Measurements from ENCODE around the gene PALM2AKAP2. TPM values are rescaled to one million over a fixed set of nuclear protein-coding genes. Genes with fewer than 3 reads are reported as not detected.

PALM2AKAP2 gene
- total and polyA plus RNA-seq, 9 of the 15 experiments (the other 6 are each of a cell fraction or from before 2014, with no cell fraction given) = not detected

DNA sequence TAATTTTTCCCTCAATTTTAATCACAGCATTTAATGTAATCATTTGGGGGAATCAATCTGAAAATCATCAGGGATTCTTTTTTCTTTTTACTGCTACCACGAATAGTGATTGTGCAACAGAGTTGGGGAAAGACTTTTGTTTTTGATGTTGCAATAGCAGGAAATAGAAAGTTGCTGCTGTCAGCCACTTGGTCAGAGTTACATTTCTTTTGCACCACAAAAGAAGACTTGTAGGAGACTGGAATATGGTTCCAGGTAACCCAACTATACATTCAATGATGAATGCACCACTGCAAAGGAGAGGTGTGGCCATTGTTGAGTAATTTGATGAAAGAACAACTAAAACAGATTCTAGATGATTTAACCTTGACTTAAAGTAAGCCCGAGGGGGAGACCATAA lies 46.3 kb upstream of the PALM2AKAP2 start:
- ATAC-seq = no peak
- no peaks in the 10 kb centered on the region for H3K27me3 ChIP-seq (ENCODE audit: control insufficient read depth in 2 of 2, insufficient read depth in 2 of 2, low read length in 2 of 2)
- POLR2A ChIA-PET = no interaction called here

More for the DNA sequence above, 46.3 kb upstream of the PALM2AKAP2 start:
- FAIRE-seq (no peak), DNase-seq (ENCODE audit: extremely low read depth in 1 of 4, low spot score in 3 of 4) (no peak)
- no peak overlapping the region for H3K27ac ChIP-seq (ENCODE audit: extremely low read depth, low read depth, low read length)
- no peaks in the 10 kb centered on the region for H4K20me1 ChIP-seq (replicated peaks; ENCODE audit: control insufficient read depth, insufficient read depth, low read length)
- no peaks in the 10 kb centered on the region for H3K4me1 ChIP-seq (replicated peaks in 1 of 2; ENCODE audit: control insufficient read depth in 2 of 2, insufficient read depth in 2 of 2, low read length in 2 of 2)
- H3K9ac ChIP-seq (ENCODE audit: insufficient read depth in 1 of 2, low read depth in 2 of 2, low read length in 2 of 2) = no peak overlapping the region
- H2AFZ ChIP-seq (ENCODE audit: low read depth, low read length) = no peak overlapping the region
- no peaks in the 10 kb centered on the region for H3K9me1 ChIP-seq (ENCODE audit: control insufficient read depth, insufficient read depth, low read length)
- no peak overlapping the region for H3K4me2 ChIP-seq (ENCODE audit: insufficient read depth, low read length)
- no peaks in the 10 kb centered on the region for H3K79me2 ChIP-seq (ENCODE audit: control insufficient read depth, insufficient read depth, low read length)
- H3K4me3 ChIP-seq = no peak overlapping the region
- intact Hi-C loops (cut with micrococcal nuclease) = no loop called here
- CTCF ChIA-PET (ENCODE audit: low intra/inter-chr PET ratio) = interaction anchor here (0.6 kb wide), 1 partner anchor 14 kb away, joined by 3 read pairs; no protein-coding TSS in a partner anchor
- H3K36me3 ChIP-seq (ENCODE audit: control insufficient read depth, insufficient read depth, low read length) = no peaks in the 10 kb centered on the region
- H3K9me3 ChIP-seq (replicated peaks; ENCODE audit: control insufficient read depth, insufficient read depth, low read depth, low read length) = no peaks in the 10 kb centered on the region
- no TSS peak for BruUV-seq (replicated peaks)
- in situ Hi-C loops (cut with MboI) = no loop called here
- 0% methylated on average over 2 of the region's 2 CpGs for WGBS (ENCODE audit: insufficient coverage, low coverage, missing lambda C conversion rate)
- TF ChIP-seq, protein P1, sequence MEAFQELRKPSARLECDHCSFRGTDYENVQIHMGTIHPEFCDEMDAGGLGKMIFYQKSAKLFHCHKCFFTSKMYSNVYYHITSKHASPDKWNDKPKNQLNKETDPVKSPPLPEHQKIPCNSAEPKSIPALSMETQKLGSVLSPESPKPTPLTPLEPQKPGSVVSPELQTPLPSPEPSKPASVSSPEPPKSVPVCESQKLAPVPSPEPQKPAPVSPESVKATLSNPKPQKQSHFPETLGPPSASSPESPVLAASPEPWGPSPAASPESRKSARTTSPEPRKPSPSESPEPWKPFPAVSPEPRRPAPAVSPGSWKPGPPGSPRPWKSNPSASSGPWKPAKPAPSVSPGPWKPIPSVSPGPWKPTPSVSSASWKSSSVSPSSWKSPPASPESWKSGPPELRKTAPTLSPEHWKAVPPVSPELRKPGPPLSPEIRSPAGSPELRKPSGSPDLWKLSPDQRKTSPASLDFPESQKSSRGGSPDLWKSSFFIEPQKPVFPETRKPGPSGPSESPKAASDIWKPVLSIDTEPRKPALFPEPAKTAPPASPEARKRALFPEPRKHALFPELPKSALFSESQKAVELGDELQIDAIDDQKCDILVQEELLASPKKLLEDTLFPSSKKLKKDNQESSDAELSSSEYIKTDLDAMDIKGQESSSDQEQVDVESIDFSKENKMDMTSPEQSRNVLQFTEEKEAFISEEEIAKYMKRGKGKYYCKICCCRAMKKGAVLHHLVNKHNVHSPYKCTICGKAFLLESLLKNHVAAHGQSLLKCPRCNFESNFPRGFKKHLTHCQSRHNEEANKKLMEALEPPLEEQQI (IDR thresholded peaks at IDR 0.05) = no peak
- peak; percentile 84 for TF ChIP-seq CEBPB (tag; IDR thresholded peaks at IDR 0.05)
- peak in 1 of 2 experiments; percentile 44; a peak in 1 of 4 replicates for TF ChIP-seq TRIM24 (IDR thresholded peaks at IDR 0.05)
- TF ChIP-seq, protein P2, sequence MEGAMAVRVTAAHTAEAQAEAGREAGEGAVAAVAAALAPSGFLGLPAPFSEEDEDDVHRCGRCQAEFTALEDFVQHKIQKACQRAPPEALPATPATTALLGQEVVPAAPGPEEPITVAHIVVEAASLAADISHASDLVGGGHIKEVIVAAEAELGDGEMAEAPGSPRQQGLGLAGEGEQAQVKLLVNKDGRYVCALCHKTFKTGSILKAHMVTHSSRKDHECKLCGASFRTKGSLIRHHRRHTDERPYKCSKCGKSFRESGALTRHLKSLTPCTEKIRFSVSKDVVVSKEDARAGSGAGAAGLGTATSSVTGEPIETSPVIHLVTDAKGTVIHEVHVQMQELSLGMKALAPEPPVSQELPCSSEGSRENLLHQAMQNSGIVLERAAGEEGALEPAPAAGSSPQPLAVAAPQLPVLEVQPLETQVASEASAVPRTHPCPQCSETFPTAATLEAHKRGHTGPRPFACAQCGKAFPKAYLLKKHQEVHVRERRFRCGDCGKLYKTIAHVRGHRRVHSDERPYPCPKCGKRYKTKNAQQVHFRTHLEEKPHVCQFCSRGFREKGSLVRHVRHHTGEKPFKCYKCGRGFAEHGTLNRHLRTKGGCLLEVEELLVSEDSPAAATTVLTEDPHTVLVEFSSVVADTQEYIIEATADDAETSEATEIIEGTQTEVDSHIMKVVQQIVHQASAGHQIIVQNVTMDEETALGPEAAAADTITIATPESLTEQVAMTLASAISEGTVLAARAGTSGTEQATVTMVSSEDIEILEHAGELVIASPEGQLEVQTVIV (CRISPR knock-in tag; IDR thresholded peaks at IDR 0.05; ENCODE audit: borderline replicate concordance) = no peak
- no peak for TF ChIP-seq ZKSCAN8 (CRISPR knock-in tag; IDR thresholded peaks at IDR 0.05)
- TF ChIP-seq HDAC1 (IDR thresholded peaks at IDR 0.05) = no peak
- TF ChIP-seq GTF2A2 (tag; IDR thresholded peaks at IDR 0.05) = no peak
- TF ChIP-seq ZNF695 (CRISPR knock-in tag; IDR thresholded peaks at IDR 0.05) = no peak
- no peak for TF ChIP-seq CEBPG (CRISPR knock-in tag; IDR thresholded peaks at IDR 0.05)
- peak; percentile 71 to 94 for TF ChIP-seq CEBPG (tag; conservative IDR thresholded peaks at IDR 0.05 in 1 of 2, IDR thresholded peaks at IDR 0.05 in 1 of 2)
- no peak for TF ChIP-seq ZEB2 (IDR thresholded peaks at IDR 0.05)

All from K562 (cell line).